Ishikawa (cell line): ENCODE results near the gene DALRD3.

Experiments
- CEBPB ChIP-seq: IDR thresholded peaks from 2 replicates; pipeline ENCODE4 v1.6.1; 2012
- CREB1 ChIP-seq: IDR thresholded peaks from 2 replicates; pipeline ENCODE4 v1.6.1; 2012; ENCODE audit warnings: low read depth
- EGR1 ChIP-seq: IDR thresholded peaks from 2 replicates; pipeline ENCODE4 v1.6.1; 2012
- EP300 ChIP-seq: IDR thresholded peaks from 2 replicates; pipeline ENCODE4 v1.6.1; 2012; ENCODE audit warnings: borderline replicate concordance
- FOXM1 ChIP-seq: IDR thresholded peaks from 2 replicates; pipeline ENCODE4 v1.6.1; 2012; ENCODE audit warnings: low read depth, borderline replicate concordance
- NFIC ChIP-seq: IDR thresholded peaks from 2 replicates; pipeline ENCODE4 v1.6.1; 2012
- RAD21 ChIP-seq: IDR thresholded peaks from 2 replicates; pipeline ENCODE4 v1.6.1; 2012; ENCODE audit warnings: low read depth
- REST ChIP-seq: IDR thresholded peaks from 2 replicates; pipeline ENCODE4 v1.6.1; 2012; ENCODE audit warnings: low read depth, mild to moderate bottlenecking

- TF ChIP-seq FOXM1 (no peak), EGR1 (no peak), RAD21 (no peak), CEBPB (no peak), NFIC (no peak), EP300 (no peak), CREB1 (no peak), REST (no peak)
These were observed 9.9 kb upstream of the DALRD3 start for GRCh38 chr3:49028298-49028672.
